ENCODE measurements around the gene CLPX.
"Not testable (repeated sequence)": the region's sequence is repeated elsewhere in the genome, so short reads cannot be mapped to it uniquely, and the experiment has no call there.

The CLPX gene

DNA sequence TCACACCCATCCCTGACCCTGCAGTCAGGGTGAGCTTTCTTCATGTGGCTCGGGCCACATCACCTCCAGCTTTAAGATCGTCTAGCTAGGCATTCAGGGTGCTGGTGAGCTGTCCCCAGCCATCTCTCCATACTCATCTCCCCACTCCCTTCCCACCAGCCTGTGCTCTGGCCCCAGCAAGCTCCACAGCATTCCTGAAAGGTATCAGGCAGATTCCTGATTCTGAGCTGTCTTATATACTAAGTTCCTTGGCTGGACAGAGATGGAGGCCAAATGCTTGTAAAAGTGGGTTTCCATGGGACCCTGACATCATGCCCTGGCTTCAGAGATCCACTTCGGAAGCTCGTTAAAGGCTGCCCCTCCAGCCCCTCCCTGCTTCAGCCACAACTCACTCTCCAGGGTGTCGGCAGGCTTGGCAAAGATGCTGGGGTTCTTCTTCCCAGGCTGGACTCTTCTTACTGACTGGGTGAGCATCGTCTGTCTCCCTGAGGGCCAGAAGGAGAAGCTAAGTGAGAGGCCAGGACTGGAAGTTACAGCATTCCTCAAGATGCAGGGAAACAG is 22.2 kb upstream of the CLPX start:
- in situ Hi-C loops (cut with HindIII; ENCODE audit: low sequenced_read_pairs), result loop anchor here (5.0 kb wide), 1 partner anchor 55 kb away; no protein-coding TSS in a partner anchor

GRCh38 chr15:65206750-65207149 is 21.6 kb upstream of the CLPX start:
- in situ Hi-C loops (cut with HindIII; ENCODE audit: low sequenced_read_pairs), result loop anchor here (5.0 kb wide), 1 partner anchor 56 kb away; no protein-coding TSS in a partner anchor

- in situ Hi-C loops (cut with HindIII; ENCODE audit: low sequenced_read_pairs), result loop anchor here (5.0 kb wide), 1 partner anchor 57 kb away; no protein-coding TSS in a partner anchor
These were observed 20.0 kb upstream of the CLPX start for GRCh38 chr15:65204931-65205660.

GRCh38 chr15:65204236-65204930 is 19.2 kb upstream of the CLPX start:
- in situ Hi-C loops (cut with HindIII; ENCODE audit: low sequenced_read_pairs), result no loop called here

DNA sequence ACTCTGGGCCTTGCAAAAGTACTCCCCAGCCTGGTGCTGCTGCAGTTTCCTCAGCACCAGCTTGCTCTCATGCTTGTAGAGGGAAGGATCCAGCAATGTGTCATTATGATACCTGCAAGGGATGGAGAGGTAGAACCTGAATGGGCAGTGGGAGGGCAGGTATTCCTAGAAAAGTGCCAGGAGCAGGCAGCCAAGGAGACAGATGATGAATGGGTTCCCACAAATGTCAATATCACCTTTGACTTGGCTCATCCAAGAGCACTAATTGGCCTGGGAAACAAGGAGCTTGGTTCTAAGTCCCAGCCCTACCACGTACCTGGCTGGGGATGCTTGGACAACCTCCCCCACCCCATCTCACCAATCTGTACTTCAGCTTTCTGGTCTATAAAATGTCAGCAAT is 16.8 kb upstream of the CLPX start:
- in situ Hi-C loops (cut with HindIII; ENCODE audit: low sequenced_read_pairs), result no loop called here

DNA sequence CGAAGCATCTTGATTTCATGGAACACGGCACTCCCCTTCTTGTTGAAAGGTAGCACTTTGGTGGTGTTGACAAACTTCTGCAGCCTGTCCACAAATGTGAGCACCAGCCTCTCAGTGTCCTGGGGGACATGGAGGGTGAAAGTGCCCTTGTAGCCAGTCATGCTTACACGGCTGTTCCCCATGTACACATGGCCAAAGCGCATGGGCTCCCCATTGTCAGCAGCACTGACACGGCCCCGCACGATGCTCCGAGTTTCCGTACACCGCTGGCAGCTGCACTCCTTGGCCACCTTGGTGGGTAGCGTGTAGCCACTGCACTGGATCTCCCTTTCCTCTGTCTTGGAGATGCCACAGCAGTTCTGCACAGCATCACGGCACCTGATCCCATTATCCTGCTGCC is 13.4 kb upstream of the CLPX start:
- in situ Hi-C loops (cut with HindIII; ENCODE audit: low sequenced_read_pairs), result no loop called here

- in situ Hi-C loops (cut with HindIII; ENCODE audit: low sequenced_read_pairs), result no loop called here
These were observed 12.1 kb upstream of the CLPX start for GRCh38 chr15:65197337-65197645.

GRCh38 chr15:65196637-65197336 is 11.6 kb upstream of the CLPX start:
- in situ Hi-C loops (cut with HindIII; ENCODE audit: low sequenced_read_pairs), result no loop called here

DNA sequence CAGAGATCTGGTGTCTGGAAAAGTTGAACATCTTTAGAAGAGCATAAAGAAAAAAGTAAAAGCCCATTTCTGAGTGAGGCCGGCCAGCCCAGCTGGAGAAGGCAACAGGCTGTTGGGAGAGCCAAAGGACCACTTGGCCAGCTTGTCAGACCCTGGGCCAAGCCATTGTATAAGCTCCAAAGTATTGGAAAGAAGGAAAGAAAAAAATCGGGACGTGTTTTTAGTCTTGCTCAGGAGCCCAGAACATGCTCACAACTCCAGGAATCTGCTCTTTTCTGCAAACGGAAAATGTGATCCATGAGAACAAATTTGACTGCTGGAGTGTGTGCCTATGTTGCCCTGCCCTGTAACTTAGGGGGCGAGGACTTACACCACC is 10.4 kb upstream of the CLPX start:
- in situ Hi-C loops (cut with HindIII; ENCODE audit: low sequenced_read_pairs), result no loop called here

DNA sequence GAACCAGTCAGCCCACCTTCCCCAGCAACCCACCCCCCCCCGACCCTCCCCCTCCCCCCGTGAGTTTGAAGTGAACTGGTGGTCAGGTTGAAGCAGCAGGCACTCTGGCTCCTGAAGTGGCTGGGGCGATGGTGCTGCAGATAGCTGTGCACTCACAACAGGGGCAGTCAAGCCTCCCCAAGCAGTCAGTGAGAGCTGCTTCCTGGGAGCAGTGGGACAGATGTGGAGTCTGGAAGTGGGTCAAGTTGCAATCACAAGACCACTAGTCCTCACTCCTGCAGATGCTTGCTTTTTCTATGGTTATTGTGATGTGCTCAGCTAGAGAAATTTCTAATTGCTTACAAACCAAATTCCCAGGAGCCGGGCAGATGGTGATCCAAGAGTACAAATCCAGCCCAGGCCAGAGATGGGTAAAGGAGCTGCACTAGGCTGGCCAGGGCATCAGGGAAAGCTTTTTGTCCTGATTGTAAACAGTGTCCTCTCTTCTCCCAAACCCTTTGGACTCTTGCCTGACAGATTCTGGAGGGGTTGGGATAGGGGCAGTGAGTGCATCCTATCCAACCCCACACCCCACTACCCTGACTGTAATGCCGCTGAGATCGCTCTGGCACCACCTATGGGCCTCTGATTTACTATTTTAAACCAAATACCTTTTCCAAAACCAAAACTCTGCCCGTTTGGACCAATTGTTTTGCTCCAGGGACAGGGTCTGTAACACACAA is 9.8 kb upstream of the CLPX start:
- in situ Hi-C loops (cut with HindIII; ENCODE audit: low sequenced_read_pairs), result no loop called here

- in situ Hi-C loops (cut with HindIII; ENCODE audit: low sequenced_read_pairs), result no loop called here
These were observed 6.9 kb upstream of the CLPX start for GRCh38 chr15:65192016-65192415.

- in situ Hi-C loops (cut with HindIII; ENCODE audit: low sequenced_read_pairs), result no loop called here
These were observed 4.1 kb upstream of the CLPX start for GRCh38 chr15:65189102-65189740.

GRCh38 chr15:65188472-65188871 is 3.3 kb upstream of the CLPX start:
- in situ Hi-C loops (cut with HindIII; ENCODE audit: low sequenced_read_pairs), result not testable (repeated sequence)

DNA sequence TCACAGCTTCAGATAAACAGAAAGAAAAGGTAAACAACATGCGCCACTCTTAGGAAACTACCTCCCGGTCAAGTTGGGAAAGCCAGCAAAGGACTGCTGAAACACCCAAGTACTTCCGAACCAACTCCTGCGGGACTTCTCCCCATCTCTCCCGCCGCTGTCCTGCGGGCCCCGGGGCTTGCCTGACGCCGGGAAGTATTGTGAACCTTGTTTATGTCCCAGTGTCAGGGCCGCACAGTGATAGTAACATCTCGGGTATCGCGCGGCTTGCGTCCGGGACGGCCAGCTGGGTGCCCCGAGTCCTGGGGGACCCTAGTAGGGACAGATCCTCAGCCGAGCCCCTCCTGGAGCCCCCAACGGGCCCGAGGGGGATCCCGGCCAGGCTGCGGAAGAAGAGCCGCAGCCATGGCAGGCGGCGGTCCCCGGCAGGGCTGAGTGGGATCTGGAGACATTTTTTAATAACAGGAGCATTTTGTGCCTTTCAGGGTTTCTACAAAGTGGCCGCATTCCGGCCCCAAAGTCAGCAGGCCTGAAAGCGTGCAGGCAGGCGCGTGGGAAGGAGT is 756 bp downstream of the CLPX start:
- in situ Hi-C loops (cut with HindIII; ENCODE audit: low sequenced_read_pairs), result no loop called here

DNA sequence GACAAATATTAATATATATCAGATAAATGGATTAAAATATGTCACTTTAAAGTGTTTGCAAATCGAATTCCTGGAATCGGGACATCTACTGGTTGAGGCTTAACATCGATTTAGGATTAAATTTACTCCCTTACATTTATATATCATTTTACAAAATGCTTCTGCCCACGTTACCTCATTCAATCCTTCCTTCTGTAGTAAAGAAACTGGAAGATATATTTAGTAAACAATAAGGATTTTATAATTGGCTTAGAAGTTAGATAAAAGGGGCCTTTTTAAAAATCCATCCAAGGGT is 1.3 kb downstream of the CLPX start:
- in situ Hi-C loops (cut with HindIII; ENCODE audit: low sequenced_read_pairs), result no loop called here

GRCh38 chr15:65182538-65182937 is 2.6 kb downstream of the CLPX start:
- in situ Hi-C loops (cut with HindIII; ENCODE audit: low sequenced_read_pairs), result no loop called here

DNA sequence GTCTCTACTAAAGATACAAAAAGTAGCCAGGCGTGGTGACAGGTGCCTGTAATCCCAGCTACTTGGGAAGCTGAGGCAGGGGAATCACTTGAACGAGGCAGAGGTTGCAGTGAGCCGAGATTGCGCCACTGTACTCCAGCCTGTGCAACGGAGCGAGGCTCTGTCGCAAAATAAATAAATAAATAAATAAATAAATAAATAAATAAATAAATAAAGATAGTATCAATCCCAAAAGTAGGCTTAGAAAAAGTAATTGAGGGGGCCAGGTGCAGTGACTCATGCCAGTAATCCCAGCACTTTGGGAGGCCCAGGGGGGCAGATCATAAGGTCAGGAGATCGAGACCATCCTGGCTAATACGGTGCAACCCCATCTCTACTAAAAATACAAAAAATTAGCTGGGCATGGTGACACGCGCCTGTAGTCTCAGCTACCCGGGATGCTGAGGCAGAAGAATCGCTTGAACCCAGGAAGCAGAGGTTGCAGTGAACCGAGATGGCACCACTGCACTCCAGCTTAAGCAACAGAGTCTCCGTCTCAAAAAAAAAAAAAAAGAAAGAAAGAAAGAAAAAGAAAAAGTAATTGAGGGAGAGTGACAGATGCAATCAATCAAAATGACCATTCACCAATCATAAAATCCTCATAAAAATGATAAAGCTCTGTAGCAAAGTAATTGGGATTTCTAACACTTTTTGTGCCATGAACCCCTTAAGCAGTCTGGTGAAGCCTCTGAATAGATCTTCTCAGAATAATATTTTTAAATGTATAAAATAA is 3.4 kb downstream of the CLPX start:
- in situ Hi-C loops (cut with HindIII; ENCODE audit: low sequenced_read_pairs), result not testable (repeated sequence)

GRCh38 chr15:65180167-65180566 is 5.0 kb downstream of the CLPX start:
- in situ Hi-C loops (cut with HindIII; ENCODE audit: low sequenced_read_pairs), result no loop called here

- in situ Hi-C loops (cut with HindIII; ENCODE audit: low sequenced_read_pairs), result no loop called here
These were observed 7.2 kb downstream of the CLPX start for GRCh38 chr15:65177901-65178300.

- in situ Hi-C loops (cut with HindIII; ENCODE audit: low sequenced_read_pairs), result no loop called here
These were observed 9.1 kb downstream of the CLPX start for GRCh38 chr15:65176056-65176455.

Measured in endothelial cell of hepatic sinusoid (primary cell).